ENCODE results near the gene LMF1.

The LMF1 gene

GRCh38 chr16:921321-921905, 49.4 kb downstream of the LMF1 start:
- no peak for TF ChIP-seq JUND (IDR thresholded peaks at IDR 0.05; ENCODE audit: low read depth)
- DNase-seq (ENCODE audit: low read depth in 1 of 2, low spot score in 1 of 2) = no peak
- in situ Hi-C loops (cut with HindIII; ENCODE audit: low pct_unique_long_range_greater_than_20kb, low sequenced_read_pairs) = no loop called here

- no peak for DNase-seq (ENCODE audit: low read depth in 1 of 2, low spot score in 1 of 2)
- TF ChIP-seq JUND (IDR thresholded peaks at IDR 0.05; ENCODE audit: low read depth) = no peak
- in situ Hi-C loops (cut with HindIII; ENCODE audit: low pct_unique_long_range_greater_than_20kb, low sequenced_read_pairs) = no loop called here
Observed at GRCh38 chr16:920717-921116, 50.1 kb downstream of the LMF1 start.

DNA sequence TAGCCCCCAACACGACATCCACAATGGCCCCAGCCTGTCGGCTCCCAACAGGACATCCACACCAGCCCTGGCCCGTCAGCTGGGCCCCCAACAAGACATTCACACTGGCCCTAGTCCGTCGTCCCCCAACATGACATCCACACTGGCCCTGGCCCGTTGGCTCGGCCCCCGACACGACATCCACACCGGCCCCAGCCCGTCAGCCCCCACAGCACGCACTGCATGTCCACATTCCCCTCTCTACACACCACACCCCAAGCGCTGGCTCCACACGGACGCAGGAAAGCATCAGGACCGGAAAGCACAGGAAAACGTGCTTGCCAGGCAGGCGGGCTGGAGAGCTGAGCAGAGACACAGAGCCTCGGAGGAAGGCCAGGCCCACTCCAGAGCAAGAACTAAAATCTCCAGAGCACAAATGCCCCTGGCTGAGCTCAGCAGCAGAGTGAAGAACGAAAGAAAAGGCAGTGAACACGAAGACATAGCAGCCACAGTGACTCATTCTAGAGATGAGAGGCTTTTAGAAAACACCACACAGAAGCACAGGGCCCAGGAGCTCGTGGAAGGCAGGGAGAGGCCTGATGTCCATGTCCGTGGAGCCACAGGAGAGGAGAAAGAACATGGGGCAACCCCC, 50.6 kb downstream of the LMF1 start:
- in situ Hi-C loops (cut with HindIII; ENCODE audit: low pct_unique_long_range_greater_than_20kb, low sequenced_read_pairs) = no loop called here
- no peak for DNase-seq (ENCODE audit: low read depth in 1 of 2, low spot score in 1 of 2)
- TF ChIP-seq JUND (IDR thresholded peaks at IDR 0.05; ENCODE audit: low read depth) = no peak

DNA sequence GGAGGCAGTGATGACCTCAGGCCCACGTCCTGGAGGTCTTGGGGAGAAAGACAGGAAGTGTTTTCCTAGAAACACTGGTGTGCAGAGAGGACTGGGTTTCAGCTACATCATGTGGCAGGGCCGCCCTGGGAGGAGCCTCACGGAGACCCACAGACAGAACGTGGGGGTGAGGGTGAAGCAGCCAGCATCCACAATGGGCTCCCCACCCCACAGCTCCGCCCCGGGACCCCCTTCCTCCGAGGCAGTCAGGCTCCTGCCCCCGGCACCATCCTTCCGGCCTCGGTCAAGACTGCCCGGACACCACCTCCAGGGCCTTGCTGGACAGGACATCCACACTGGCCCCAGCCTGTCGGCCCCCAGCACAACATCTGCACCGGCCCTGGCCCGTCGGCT, 51.1 kb downstream of the LMF1 start:
- in situ Hi-C loops (cut with HindIII; ENCODE audit: low pct_unique_long_range_greater_than_20kb, low sequenced_read_pairs) = no loop called here
- DNase-seq (ENCODE audit: low read depth in 1 of 2, low spot score in 1 of 2) = no peak
- TF ChIP-seq JUND (IDR thresholded peaks at IDR 0.05; ENCODE audit: low read depth) = no peak

GRCh38 chr16:918741-919657, 51.8 kb downstream of the LMF1 start:
- no peak for TF ChIP-seq JUND (IDR thresholded peaks at IDR 0.05; ENCODE audit: low read depth)
- in situ Hi-C loops (cut with HindIII; ENCODE audit: low pct_unique_long_range_greater_than_20kb, low sequenced_read_pairs) = no loop called here
- no peak for DNase-seq (ENCODE audit: low read depth in 1 of 2, low spot score in 1 of 2)

DNA sequence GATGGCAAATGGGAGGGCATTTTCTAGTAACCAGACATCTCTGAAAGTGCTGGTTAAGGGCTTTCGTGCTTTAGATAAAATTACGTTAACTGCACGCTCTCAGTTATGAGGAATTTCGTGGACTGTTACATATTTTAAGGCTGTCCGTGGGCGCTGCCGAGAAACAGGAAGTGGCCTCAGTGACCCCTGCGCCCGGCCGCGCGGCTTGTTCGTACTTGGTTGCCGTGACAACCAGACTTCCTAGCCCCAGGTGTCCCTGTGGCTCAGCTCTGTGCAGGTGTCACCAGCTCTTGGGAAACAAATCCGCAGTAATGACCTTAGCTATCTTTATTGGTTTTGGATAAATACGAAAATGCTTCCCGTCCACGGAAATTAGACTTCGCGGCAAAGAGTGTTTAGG, 52.7 kb downstream of the LMF1 start:
- no peak for DNase-seq (ENCODE audit: low read depth in 1 of 2, low spot score in 1 of 2)
- no peak for TF ChIP-seq JUND (IDR thresholded peaks at IDR 0.05; ENCODE audit: low read depth)
- in situ Hi-C loops (cut with HindIII; ENCODE audit: low pct_unique_long_range_greater_than_20kb, low sequenced_read_pairs) = no loop called here

- no peak for TF ChIP-seq JUND (IDR thresholded peaks at IDR 0.05; ENCODE audit: low read depth)
- no peak for DNase-seq (ENCODE audit: low read depth in 1 of 2, low spot score in 1 of 2)
- in situ Hi-C loops (cut with HindIII; ENCODE audit: low pct_unique_long_range_greater_than_20kb, low sequenced_read_pairs) = no loop called here
Observed at GRCh38 chr16:917591-918061, 53.2 kb downstream of the LMF1 start.

DNA sequence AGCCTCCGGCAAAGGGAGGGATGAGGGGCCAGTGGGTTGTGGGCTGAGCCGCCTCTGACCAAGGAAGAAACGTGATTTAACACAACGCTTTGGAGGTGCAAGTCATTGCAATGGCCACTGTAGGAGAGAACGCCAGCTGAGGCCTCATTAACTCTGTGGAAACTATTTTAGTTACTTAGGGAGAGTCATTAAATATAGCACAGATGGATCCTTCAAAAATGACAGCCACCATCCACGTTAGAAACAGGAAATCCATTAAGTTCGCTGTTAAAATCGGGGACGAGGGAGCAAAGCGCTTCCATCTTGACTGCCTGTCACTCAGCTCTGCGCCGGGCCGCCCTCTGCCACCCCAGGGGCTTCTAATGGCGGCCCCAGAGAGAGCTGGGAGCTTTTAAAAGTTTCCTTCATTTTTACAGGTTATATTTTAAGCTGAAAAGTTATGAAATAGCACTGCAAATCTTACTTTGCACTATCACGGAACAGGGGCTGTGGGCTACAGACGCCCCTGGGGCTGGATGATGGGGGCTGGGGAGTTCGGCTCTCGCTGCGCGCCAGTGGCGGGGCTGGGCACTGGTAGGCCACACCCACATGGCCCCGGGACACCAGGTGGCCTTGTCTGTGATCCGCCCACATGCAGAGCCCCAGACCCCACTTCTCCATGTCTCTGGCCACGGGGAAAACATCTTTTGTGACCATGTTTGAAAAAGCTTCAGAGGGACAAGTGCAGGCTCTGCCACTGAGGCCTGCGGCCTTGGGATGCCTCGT, 54.6 kb downstream of the LMF1 start:
- DNase-seq (ENCODE audit: low read depth in 1 of 2, low spot score in 1 of 2) = no peak
- TF ChIP-seq JUND (IDR thresholded peaks at IDR 0.05; ENCODE audit: low read depth) = no peak
- in situ Hi-C loops (cut with HindIII; ENCODE audit: low pct_unique_long_range_greater_than_20kb, low sequenced_read_pairs) = no loop called here

DNA sequence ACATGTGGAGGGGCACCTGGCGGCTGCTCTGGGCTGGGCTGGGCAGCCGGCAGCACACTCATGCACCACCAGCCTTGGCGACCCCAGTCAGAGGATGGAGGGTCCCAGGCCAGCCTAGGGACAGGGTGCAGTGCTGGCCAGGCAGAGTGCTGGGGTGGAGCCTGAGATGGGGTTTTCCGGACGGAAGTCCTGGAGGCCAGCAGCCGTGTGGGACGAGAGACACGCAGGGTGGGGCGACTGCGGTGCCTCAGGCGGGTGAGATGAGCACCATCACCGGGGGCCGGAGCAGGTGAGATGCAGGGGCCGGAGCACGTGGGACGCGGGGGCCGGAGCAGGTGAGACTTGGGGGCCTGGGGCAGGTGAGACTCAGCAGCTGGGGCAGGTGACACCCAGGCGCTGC, 55.2 kb downstream of the LMF1 start:
- in situ Hi-C loops (cut with HindIII; ENCODE audit: low pct_unique_long_range_greater_than_20kb, low sequenced_read_pairs) = no loop called here
- no peak for DNase-seq (ENCODE audit: low read depth in 1 of 2, low spot score in 1 of 2)
- no peak for TF ChIP-seq JUND (IDR thresholded peaks at IDR 0.05; ENCODE audit: low read depth)

- DNase-seq (ENCODE audit: low read depth in 1 of 2, low spot score in 1 of 2) = no peak
- no peak for TF ChIP-seq JUND (IDR thresholded peaks at IDR 0.05; ENCODE audit: low read depth)
- in situ Hi-C loops (cut with HindIII; ENCODE audit: low pct_unique_long_range_greater_than_20kb, low sequenced_read_pairs) = no loop called here
Observed at GRCh38 chr16:914440-914839, 56.3 kb downstream of the LMF1 start.

DNA sequence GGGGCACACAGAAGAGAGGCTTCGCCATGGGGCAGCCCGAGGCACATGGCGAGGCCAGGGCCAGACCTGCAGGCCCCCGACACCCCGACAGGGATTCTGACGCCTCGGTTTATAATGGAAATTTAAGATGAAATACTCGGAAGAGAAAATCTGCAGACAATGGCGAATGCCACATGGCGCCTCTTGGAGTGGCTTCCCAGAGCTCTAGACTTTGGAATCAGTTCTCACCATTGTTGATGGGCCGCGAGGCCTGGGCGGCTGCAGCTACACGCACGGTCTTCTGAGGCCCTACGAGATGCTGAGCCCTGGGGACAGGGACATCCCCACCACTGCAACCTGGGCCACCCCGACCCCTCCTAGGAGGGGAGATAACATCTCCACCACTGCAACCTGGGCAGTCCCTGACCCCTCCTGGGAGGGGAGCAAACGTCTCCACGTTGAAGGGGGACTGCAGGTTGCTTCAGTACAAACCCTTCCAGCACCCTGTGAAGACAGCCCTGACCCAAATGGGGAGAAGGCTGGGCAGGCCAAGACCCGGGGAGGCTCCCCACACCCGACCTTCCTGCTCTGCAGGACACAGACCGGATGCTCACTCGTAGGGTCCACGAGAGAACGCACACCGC, 56.9 kb downstream of the LMF1 start:
- TF ChIP-seq JUND (IDR thresholded peaks at IDR 0.05; ENCODE audit: low read depth) = no peak

More for the DNA sequence above, 56.9 kb downstream of the LMF1 start:
- no peak for DNase-seq (ENCODE audit: low read depth in 1 of 2, low spot score in 1 of 2)
- in situ Hi-C loops (cut with HindIII; ENCODE audit: low pct_unique_long_range_greater_than_20kb, low sequenced_read_pairs) = no loop called here

All from T47D (cell line).